Measurements from ENCODE around the gene TTLL11.
A peak's percentile ranks its signal among the peaks of the same experiment; 100 is the strongest.

Gene TTLL11

DNA sequence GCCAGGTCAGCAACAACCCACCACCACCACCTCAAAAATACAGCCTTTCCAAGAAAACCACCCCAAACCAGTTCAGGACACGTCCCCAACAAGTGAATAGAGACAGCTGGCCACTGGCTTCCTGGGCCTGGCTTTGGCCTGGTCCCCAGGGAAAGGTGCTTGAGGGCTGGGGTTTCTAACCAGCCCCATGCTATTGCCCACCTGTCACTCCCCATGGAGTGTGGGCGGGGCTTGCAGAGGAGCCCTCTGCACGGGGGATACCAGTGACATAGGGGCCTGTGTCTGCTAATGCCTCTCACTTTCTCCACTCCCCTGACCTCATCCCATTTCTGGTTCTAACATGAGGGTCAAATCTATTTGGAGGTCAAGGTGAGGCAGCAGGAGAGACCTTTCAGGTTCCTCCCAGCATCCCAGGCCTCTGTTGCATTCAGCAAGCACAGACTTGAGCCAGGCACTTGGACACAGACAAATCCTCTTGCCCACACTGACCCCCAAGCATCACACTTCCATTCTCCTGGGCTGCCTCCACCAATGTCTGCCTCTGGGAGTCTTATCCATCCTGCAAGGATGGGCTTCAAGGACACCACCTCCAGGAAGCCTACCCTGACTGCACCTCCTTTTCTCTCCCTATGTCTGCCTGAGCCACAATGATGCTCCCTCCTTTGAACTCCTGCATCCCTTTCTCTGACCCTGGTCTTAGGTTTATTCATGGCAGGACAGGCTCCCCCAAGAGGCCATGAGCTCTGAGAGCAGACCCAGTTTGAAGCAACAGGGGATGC, 16.1 kb upstream of the TTLL11 start:
- no peak for DNase-seq (ENCODE audit: low read depth in 2 of 2)

DNA sequence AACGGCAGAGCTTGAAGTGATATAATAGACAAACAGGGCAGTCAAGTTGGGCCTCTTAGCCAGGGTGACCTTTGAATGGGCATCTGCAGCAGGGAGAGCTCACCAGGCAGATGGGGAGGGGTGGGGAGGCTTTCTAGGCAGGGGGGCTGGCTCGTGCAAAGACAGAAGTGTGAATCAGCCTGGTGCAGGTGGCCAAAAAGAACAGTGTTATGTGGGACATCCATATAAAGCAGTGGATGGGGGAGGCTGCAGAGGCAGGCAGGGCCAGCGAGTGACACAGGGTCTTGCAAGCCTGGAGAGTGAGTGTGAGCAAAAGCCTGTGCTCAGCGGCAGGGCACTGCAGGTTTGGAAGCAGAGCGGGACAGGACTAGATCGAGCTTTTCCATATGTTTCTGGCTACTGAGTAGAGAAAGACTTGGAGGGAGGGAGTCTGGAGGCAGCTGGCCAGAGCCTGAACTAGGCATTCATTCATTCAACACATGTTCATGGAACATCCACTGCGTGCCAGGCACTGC, 14.2 kb upstream of the TTLL11 start:
- DNase-seq (ENCODE audit: low read depth in 2 of 2) = no peak

DNA sequence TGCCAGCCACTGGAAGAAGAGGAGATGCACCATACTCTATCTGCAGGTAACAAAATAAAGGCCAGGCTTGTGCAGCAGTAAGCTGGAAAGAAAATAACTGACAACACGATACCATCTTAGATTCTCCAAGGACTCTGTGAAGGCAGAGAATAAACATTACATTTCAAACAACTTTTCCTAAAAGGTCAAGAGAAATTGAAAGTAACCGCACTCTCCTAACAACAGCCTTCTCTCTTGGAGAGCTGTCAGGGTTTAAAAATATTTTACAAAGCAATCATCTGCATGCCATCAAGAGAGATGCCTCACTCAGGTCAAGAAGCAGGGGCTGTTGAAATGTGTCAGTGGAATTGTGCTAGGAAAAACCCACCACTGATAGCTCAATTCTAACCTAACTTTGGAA, 13.5 kb upstream of the TTLL11 start:
- DNase-seq (ENCODE audit: low read depth in 2 of 2) = no peak

DNA sequence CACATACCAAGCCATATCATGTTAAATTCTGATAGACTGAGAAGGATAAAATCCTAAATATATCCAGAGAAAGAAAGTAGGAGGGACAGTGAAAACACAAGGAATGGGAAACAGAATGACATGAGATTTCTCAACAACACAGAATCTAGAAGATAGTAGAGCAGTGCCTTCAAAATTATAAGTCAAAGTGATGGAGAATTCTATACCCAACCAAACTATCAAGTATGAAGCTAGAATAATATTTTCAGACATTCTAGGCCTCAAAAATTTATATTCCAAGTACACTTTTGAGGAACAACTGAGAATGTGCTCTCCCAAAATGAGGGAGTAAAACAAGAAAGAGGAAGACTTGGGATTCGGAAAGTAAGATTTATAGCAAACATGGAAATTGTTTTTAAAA, 10.9 kb upstream of the TTLL11 start:
- DNase-seq (ENCODE audit: low read depth in 2 of 2) = no peak

DNA sequence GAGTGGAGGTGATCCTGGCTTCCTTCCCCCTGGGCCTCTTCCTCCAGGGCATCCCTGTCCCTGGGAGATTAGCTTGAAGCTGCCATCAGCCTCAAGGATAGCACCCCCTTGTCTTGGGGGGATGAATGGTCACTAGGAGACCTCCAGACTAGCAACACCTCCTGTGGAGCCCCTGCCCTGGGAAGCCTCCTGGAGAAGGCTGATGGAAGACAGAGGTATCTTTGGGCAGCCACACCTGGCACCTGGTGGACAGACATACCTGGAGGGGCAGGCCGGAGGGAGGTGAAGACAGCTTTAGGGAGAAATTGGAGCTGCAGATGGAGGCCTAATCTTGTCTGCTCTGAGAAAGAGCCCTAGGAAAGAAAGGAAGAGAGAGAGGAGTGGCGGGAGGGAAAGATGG, 9.0 kb upstream of the TTLL11 start:
- no peak for DNase-seq (ENCODE audit: low read depth in 2 of 2)

DNA sequence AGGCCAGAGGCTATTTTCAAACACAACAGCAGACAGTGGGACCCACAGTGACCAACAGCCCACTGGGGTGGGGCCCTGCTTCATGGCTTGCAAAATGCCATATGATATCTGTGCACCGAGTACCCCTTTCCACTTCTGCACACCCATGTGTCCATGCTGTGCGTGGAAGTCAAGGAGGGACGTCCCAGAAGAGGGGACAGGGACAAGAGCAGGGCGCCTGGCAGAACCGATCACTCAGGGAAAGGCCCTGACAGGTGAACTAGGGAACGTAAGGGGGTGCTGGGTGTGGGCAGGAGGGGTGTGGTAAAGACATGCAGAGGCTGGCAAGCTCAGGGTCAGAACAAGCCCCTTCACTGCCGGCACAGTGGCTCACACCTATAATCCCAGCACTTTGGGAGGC, 7.6 kb upstream of the TTLL11 start:
- DNase-seq (ENCODE audit: low read depth in 2 of 2) = no peak

DNA sequence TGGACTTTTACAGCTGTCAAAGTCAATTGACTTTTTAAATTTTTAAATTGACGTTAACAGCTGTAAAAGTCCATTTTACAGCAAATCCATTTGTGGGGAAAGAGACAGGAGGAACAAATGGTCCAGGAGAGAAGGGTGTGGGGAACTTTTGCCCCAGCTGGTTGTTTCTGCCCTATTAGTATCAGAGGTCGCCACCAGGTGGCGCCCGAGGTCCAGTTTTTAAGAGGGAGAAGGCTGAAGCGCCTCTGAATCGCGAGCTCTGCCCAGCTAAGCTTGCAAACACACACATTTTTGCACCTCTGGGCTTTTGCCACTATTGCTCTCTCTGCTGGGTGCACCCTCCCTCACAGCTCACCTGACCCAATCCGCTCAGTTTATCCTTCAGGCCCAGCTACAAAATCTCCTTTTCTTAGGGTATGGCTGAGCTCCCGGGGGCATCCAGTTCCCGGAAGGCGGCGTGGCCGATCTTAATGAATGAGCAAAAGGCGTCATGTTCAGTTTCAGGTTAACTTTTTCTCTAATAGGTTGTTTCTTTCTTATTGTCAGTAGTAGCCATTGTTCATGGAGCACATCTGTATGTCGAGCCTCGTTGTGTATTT, 6.3 kb upstream of the TTLL11 start:
- peak; percentile 57 to 67 for DNase-seq (ENCODE audit: low read depth in 2 of 2)

DNA sequence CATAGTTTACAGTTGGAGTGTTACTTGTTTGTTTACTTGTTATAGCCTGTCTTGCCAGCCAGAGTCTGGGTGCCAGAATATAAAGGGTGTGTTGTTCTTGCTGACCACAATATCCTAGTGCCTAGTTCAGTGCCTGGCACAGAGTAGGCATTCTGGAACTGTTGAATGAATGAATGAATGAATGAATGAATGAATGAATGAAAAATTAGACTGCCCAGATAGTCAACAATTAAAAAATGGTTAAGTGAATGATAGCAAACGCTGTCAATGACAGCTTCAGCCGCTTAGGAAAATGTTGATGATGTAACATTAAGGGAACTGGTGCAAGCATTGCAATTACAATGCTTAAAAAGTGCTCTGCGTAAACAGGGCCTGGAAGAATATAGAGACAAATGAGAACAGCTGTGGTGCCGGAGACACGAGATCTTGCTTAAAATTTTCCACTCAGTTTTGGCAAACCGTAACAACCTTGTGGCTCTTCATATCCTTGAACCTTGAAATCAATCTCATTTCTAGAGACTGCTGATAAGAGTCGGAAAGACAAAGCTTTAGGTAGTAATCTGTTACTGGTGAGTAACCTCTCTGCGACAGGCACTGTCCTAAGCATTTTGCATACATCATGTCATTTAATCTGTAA, 4.7 kb upstream of the TTLL11 start:
- DNase-seq (ENCODE audit: low read depth in 2 of 2) = no peak

DNA sequence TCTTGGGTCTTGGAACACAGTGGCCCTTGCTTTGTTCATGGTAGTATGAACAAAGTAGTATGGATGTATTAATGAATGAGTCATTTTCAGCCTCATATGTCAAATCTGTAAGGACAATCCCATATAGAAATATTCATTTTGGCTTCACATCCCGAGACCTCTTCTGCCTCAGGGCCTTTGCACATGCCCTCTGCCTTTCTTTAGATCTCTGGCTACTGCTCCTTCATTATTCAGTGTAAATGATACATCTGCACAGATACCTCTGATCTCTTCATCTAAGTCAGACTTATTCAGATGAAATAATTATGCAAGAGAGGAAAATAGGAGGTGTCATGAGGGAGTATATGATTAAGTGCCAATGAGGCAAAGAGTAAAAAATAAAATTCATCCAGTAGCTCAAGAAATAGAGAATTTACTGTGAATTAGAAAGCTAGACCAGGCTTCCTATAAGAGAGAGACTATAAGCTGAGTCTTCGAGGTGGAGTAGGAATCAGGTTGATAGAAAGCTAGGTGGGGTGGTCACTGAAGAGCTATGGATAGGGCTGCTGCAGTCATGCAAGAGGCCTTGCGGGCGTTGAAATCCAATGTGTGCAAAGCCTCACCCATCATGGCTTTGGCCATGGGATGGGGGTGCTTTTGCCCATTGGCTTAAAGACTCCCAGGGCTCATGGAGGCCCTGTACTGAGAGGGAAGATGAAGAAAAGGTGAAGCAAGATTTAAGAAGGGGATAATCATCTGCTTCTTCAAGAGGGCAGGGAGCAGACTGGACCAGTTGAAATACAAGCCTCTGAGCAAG, 3.7 kb upstream of the TTLL11 start:
- DNase-seq (ENCODE audit: low read depth in 2 of 2) = no peak

DNA sequence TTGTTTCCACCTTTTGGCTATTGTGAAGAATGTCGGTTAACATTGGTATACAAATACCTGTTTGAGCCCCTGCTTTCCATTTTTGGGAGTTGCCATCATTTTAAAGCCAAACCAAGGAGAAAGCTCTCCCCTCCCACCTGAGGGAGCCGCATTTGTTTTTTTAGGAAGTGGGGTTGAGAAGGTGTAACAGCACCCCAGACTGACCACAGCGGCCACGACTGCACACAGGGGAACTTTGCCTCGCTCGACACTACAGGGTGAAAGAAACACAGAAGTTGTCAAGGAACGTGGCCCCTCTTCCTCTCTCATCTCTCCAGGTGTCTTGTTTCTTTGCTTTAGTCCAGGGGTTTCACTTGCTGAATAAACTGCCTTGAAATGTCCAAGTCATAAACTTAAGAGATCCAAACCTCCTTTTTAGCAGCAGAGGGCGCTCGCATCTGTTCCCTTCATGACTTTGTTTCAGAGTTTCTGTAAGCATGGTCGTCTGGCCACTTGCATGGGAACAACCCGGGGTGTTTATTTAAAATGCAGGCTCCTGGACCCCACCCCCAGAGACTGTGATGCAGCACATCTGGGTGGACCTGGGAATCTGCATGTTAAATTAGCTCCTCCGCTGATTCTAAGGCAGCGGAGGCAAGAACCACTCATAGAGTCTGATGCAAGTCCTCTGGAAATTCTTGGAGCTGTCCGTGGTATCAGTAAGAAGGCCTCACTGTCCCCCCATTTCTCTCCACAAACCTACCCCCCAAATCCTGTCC, 2.1 kb upstream of the TTLL11 start:
- DNase-seq (ENCODE audit: low read depth in 2 of 2) = no peak

DNA sequence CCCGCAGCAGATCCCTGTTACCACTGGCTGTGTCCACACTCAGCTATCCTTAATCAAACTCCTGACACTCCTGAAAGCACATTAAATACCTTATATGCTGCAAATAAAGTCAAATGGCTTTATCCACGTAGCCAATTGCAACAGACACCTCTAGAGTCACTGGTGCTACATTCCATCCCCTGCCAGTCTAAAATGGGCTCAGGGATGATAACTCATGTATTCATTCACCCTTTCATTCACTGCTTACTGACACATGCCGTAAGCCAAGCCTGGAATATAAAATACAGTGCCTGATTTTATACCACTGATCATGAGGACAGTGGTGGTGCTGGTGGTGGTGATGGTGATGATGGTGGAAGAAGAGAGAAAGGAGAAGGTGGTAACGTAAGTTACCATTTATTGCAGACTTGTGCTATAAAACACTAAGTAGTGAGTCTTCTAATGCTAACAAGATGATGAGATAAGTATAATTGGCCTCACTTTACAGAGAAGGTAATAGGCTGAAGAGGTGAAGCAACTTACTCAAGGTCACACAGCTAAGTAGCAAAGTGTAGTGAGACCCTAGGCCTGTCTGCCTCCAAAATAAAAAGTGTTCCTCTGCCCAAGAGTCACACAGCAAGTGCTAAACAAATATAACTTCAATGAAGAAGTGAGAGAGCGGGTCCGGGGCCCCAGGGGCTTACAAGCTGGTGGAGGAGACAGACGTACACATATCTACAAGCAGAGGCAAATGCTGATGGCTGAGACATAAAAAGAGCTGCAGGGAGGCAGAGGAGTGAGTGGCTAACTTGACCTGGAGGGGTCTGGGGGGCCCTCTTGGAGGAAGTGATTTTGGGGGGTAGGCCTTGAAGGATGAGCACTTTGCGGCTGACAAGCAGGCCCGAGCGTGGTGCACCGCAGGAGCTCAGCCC, 1.2 kb downstream of the TTLL11 start:
- DNase-seq (ENCODE audit: low read depth in 2 of 2) = no peak

DNA sequence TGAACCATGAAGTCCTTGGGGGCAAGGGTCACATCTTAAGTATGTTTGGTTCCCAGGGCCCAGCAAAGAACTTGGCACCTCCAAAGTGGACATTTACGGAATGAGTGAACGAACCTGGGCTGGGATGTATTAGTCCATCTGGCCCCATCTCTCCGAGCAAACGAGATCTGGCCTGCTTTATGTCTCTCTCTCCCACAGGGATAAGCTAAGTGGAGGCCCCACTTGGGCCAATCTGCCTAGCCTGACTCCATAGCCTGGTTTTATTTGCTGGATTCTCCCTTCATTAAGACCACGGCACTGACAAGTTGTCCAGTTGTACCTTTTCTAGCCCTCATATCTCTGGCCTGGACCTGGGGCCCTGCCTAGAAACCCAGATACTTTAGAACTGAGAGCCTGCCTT, 2.1 kb downstream of the TTLL11 start:
- DNase-seq (ENCODE audit: low read depth in 2 of 2) = no peak

DNA sequence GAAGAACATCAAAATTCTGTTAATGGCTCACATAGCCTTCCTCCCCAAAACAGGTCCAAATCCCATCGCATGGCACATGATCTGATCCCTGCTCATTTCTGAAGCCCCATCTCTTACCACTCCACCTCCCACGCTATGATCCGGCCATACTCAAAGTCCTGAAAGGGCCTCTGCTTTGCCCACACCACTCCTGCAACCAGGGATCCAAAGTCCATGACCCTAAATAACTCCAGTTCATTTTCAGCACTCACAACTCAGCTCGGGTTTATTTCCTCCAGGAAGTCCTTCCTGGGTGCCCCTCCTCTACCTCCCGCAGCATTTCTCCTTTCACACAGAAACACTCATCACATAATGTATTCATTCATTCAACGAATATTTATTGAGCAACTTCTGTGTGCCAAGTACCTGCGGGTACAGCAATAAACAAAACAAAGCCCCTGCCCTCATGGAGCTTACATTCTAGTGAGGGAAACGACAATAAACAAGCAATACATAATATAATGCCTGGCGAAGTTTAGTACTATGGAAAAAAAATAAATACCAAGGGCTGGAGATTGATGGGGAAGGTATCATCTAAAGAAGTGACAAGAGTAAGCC, 2.7 kb downstream of the TTLL11 start:
- DNase-seq (ENCODE audit: low read depth in 2 of 2) = no peak

DNA sequence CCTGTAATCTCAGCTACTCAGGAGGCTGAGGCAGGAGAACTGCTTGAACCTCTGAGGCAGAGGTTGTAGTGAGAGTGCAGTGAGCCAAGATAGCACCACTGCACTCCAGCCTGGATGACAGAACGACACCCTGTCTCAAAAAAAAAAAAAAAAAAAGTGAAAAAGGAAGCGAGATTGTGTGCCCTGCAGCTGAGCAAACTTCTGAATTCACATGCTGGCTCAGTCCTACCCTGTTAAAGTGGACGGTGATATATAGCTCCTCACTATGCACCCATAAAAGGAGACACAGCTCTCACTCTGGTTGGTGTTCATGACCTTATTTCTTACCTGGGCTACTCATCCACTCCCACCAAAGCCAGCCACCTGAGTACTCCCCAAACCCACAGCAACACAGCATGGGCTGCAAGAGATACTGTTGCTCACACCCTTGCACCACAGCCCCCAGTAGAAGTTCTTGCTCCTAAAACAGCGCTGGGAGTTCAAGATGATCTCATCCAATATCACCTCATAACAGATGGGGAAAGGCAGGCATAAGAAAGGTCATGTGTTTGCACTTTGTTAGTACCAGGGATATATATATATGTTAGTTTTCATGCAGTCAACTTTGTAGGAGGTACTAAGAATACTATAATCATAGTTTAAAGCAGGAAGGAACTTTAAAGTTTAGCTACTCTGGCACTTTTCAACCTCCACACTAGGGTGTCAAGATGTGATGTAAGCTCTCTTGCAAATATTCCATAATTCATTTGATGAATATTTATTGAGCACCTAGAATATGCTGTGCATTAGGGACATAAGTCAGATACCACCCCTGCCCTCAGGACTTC, 4.0 kb downstream of the TTLL11 start:
- DNase-seq (ENCODE audit: low read depth in 2 of 2) = no peak

DNA sequence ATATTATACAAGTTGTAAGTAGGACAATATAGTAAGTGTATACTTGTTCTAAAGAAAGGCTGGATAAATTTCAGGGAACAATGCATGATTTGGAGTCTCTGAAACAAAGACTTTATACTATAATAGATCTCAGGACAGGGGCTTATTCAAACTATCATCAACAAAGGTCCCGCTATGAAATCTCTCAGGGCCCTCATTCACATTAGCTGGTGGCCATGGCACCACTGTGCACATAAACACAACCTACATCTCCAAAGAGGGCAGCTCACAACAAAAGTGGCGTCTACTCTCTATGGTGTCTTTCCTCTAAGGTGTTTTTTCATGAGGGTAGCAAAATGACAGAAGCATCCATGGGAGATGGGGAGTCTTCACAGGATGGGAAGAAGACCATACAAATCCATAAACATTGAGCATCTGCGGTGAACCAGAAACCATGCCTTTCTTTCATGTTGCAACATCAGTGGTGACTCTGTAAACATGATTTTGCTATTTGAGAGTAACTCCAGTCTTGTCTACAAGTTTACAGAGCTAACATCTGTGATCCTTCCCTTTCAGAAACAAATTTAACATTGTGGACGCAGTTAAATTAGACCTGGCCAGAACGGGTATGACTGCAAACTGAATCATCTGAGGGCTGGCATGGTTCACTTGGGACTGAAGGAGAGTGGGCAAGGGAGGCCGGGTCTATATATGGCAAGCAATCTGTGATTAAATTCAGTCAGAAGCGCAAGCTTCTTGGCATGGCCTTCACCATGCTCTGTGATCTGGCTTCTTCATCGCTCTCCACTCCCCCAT, 5.5 kb downstream of the TTLL11 start:
- DNase-seq (ENCODE audit: low read depth in 2 of 2) = no peak

DNA sequence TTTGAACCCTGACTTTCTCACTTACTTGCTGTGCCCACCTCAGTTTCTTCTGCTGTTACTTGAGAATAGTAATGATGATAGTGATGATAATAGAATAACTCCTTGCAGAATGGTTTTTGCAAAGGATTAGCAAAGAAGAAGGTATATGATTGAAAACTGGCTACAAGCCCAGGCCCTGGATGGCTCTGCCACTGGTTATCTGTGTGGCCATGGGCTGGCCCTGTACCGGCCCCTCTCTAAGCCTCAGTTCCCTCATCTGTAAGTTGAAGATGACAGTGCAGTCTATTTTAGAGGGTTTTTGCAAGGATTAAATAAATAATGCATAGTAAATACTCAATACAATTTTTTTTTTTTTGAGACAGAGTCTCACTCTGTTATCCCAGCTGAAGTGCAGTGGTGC, 6.2 kb downstream of the TTLL11 start:
- DNase-seq (ENCODE audit: low read depth in 2 of 2) = no peak

DNA sequence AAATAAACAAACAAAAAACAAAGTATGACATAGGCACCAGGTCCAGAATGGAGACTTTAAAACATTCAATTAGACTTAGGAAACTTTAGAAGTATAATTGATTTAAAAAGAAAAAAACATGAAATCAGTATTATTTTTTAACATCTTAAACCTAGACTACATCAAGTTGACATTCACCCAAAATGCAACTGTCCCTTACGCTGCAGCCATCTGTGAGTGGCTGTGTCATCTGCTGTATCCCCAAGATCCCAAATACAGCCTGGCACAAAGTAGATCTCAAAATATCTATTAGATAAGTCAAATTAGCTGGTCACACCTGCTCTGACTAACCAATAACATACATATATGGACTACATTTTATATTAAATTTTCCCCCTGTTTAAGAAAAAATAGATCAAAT, 7.8 kb downstream of the TTLL11 start:
- DNase-seq (ENCODE audit: low read depth in 2 of 2) = no peak

DNA sequence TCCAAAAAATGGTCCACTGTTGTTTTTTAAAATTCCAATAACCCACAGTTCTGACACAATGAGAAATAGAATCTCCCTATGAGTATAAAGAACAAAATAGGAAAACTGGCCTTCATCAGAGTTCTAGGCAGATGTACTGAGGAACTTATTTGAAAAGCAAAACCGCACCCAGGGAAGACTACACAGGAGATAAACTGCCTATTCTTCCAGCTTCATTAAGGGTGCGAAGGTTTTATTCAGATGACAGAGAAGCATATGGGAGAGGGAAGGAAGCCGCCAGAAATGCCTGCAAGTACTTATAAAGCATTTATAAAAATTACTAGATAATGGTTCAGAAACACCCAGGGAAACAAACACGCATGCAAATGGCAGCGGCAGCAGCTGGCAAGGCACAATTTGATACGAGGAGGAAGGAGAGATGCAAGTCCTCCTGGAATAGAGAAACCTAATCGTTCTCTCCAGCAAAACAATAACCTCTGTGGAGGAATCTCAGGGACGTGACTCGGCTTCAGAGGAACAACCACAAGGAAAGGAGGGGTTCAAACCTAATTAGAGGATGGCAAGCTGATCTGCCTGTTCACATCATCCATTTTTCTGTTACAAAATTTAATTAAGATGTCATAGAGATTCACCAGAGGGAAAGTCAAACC, 9.0 kb downstream of the TTLL11 start:
- DNase-seq (ENCODE audit: low read depth in 2 of 2) = no peak
